UCSD-AML1 (cell line): ENCODE data around the gene ZSWIM6.

ENCODE experiments used
- DNase-seq: peaks from one replicate; lab custom pipeline; 2025; ENCODE audit not compliant: unreplicated experiment; lab: John Stamatoyannopoulos, UW

Gene ZSWIM6

DNA sequence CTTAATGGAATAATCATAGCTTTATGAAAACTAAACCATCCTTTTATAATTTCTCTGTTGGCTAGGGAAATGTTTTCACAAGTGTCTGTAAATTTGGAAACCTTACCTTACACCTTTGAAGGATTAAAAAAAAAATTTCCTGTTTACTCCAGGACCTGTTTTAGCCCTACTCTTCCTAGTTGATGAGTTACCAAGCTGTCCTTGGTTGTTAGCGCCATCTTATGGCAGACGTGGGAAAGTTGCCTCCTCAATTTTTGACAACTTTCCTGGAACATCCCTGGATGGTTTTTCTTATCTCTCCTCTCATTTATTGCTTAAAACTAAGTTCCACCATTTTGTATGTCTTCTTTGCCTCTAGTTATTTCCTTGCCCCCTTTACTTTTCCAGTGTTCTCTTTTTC is 25.7 kb downstream of the ZSWIM6 start:
- no peak for DNase-seq

DNA sequence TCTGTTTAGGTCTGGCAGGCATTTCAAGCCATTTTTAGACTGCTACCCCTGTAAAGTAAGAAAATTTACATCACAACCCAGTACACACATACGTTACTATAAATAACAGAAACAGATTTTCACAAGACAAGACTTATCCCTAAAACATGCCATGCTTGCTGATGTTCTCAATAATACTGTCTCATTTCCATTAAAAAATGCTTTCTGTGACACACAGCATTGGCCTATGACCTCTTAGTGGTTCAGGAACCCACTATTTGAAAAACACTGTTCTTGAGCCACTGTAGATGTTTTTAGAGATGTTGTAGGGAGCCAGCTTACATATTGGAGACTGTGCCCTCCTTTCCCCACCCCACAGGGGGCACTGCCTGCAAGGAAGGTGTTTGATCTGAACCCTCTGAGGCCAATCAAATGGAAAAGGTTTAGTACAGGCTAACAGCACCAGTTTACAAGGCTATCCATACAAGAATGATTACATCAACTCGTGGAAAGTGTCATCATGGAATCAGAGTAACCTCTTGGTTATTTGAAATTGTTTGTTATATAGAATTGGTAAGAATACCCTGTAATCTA is 30.8 kb downstream of the ZSWIM6 start:
- no peak for DNase-seq

DNA sequence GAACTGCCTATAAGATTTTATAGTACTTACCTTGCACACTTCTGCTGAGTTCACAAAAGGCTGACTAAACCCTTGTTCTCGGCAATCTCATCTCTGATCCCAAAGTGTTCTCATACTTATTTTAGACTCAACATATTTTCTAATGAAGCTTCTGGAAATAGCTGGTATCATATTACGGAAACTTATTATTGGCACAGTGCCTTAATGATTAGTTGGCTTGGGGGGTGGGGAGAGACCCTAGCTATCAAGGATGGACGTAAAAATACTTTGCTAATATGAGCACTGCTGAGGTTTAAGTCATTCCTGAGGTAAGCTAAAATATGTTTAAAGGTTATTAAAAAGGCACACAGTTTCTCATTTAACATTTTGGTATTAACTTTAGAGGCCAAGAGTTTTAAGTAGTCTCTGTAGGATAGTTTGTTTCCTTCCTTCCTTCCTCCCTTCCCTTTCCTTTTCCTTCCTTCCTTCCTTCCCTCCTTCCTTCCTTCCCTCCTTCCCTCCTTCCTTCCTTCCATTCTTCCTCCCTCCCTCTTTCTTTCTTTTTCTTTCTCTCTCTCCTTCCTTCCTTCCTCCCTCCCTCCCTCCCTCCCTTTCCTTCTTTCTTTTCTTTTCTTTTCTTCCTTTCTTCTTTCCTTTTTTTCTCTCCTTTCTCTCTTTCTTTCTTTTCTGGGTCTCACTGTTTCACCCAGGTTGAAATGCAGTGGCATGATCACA is 31.5 kb downstream of the ZSWIM6 start:
- no peak for DNase-seq

DNA sequence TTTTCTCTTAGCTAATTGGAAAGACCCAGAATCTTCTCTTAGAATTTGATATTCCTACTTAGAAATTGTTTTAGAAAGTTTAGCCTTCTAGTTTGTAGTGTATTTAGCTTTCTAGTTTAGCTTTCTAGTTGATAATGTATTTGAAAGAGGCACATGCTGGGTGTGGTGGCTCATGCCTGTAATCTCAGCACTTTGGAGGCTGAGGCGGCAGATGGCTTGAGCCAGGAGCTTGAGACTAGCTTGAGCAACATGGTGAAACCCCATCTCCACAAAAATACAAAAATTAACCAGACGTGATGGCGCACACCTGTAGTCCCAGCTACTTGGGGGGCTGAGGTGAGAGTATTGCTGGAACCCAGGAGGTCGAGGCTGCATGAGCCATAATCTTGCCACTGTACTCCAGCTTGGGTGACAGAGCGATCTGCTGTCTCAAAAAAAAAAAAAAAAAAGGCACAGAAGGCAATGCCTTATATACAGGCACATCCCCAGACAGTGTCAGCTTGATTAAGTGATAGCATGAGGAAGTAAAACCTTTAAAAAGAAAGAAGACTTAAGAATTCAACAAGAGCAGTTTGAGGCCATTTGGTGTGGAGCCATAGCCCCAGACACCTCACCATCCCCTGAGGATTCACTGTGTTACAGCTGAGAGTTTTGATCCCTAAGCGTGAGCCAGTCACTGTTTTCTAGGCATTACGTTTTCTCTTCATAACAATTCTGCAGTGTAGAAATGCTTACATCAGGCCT is 34.6 kb downstream of the ZSWIM6 start:
- DNase-seq = no peak

DNA sequence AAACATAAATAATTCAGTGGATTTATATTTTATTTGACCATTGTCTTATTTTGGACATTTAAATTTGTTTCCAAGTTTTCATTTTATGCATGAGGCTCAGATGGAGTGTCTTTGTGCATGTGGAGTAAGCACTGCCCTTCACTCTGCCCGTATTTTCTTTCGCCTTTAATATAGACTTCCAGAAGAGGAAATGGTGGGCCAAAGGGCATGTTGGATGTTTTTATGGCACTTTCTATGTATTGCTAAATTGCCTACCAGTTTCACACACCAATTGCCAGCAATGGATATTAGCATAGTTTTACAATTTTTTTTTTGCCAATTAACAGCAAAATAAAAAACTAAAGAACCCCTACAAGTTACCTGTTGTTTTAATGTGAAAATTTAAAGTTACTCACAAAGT is 38.4 kb downstream of the ZSWIM6 start:
- DNase-seq = no peak

DNA sequence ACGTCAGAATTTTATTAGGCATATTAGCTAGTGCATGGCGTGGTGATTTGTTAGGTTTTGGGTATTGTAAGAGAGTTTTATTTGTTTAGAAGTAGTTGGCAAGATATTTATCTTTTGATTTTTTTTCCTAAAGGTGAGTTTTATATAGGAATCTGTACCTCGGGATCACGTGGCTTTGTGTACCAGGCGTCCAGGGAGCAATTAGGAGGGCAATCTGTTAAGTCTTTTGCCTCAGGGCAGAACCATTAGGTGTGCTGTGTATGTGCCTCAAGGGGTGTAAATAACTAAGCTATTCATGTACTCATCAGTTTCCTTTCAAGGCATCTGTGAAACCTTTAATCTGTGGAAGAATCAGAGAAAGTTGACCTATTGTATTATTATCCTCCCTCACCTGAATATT is 39.4 kb downstream of the ZSWIM6 start:
- DNase-seq = no peak

DNA sequence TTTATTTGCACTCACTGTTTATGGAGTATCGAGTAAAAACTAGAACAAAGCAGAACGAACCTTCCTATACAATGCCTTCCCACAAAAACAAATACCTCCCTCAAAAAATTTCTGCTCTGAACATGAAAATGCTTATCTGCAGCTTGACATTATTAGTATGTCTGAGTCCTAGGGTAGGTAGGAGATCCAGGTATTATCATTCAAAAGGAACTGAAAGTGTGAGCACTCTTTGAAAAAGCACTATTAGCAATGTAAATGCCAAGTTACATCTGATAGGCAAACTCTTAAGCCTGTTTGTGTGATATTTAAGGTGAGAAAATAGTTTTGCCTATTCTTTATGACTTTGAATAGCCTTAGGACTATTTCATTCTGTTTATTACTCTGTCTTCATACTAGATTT is 47.6 kb downstream of the ZSWIM6 start:
- DNase-seq = no peak

DNA sequence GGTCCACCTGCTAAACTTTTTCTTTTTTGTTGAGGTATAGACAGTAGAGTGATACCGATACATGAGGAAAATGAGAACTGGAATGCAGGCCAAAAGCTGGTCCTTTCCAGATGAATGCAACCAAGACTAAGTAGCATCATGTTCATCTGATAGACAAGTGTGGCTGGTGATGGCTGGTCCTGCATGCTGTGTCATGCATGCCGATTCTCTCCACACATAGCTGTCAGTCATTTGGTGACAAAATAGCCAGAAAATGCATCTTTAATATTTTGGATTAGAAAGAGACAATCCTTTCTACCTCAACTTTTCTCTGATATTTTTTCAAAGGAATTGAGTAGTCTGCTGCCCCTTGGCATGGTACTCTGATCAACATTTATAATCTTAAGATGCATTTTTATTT is 49.9 kb downstream of the ZSWIM6 start:
- DNase-seq = no peak

DNA sequence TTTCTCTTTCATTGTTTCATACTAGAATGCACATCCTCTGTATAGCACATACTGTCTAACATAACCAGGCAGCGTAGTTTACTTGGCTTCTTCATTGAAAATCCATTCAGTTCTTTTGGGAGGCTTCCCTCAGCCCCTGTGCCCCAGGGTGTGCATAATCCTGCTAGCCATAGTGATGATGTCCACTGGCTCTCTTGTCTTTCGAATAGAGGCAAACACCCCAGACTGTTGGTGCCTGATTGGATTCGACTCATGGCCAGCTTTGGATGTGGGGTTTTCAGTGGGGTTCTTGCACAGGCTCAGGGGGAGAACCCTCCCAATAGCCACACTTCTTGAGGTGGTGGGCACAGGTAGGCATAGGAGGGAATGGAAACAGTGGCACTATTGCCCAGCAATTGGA is 53.6 kb downstream of the ZSWIM6 start:
- no peak for DNase-seq

DNA sequence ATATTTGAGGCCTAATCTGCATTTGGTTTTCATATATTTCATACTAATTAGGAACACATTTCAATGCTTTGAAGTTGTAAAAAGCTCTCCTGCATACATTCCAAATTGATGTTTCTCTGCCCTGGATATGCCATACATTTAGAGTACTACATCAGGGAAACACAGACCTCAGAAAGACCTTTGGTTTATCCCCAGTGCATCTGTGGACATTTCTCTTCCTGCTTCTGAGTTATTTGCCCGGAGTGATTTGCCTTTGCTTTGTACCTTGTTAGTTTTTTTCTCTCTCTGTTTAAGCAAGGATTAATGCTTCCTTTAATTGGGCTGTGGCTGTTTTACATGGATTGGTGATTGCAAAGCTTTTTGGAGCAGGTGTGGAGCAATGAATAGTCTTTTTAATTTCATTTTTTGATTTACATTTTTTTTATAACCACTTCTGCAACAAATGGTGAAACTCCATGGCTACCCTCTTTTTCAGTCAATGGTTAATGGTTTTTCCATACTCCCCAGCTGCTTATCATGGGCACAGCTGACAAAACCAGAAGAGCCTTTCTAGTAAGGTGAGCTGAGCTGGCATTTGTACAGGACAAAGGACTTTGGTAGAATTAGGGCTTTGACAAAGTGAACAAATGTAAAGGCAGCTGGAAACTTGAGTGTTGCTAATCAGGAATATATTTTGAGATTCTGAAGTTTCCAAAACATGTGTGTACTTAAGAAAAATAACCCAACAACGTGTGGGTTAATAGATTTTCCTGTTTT is 54.2 kb downstream of the ZSWIM6 start:
- no peak for DNase-seq

DNA sequence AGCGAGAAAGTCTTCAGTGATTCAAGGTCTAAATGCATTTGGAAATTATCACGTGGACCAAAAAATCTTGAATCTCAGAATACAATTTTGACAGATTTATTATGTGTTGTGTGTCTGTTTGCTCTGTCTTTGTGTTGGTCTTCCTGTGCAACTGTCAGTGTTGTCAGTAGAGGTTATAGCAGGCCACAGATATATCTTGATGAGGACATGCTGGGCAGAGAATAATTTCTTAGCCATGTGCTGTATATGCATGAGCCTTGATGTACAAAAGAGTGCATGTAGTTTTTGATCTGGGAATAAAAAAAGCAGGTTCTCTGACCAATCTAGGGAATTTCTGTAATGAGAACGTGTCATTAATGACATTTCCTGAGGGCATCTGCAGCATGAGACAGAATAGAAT is 57.6 kb downstream of the ZSWIM6 start:
- DNase-seq = no peak

DNA sequence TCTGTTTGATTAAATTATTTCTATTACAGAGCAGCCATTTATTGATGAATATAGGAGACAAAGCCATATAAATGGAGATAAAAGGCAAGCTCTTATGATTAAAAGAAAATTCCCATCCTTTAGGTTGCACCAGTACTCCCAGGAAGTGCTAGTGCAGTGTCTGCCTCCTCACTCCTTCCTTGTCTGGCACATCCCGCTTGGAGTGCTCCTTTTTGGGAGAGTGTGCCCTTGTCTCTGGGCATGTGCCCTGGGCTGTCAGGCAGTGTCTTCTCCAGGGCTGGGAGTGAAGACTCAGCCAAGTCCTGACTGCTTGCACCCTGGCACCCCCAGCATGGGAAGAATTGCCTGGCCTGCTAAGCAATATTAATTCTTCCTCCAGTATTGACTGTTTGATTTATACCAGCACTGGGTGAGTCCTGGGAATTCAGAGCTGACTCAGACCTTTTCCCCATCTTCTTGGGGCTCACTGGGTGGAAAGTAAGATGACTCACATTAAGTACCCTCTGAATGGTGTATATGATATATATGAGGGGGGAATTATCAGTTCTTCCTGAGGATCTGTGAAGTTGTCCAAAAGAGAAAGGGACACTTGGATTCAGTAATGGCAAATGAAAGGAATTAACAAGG is 62.1 kb downstream of the ZSWIM6 start:
- no peak for DNase-seq

DNA sequence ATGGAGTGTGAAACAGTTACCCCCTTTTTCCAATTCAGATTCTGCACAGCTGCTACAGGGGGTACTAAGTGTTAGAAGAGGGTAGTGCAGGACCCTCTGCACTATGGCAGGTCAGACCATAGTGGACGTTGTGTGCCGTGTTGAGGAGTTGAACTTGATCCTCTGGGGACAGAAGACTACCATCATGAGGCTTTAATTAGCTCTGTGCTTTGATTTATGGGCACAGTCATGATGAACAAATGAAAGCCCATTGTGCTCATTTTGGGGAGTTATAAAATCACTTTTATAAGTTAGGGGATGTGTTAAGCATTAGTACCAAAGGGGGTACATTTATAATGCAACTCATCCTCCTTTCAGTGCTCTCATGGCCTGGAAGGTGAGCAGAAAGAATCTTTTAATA is 62.7 kb downstream of the ZSWIM6 start:
- DNase-seq = no peak

DNA sequence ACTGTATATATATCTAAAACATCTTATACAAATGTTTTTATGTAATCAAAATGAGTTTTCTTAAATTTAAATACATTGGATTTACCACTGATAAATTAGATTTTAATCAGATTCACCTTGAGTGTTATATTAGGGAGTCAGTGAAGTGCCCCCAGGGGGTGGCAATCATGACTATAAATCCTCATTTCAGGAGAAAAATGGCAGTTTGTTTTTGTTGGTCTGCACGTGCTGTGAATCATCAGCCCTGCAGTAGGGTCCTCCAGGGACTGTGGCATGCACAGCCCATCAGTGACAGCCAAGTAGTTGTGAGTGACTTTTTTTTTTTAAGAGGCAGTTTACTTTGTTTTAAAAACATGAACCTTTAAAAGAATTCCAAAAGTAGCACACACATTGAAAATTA is 65.2 kb downstream of the ZSWIM6 start:
- no peak for DNase-seq

DNA sequence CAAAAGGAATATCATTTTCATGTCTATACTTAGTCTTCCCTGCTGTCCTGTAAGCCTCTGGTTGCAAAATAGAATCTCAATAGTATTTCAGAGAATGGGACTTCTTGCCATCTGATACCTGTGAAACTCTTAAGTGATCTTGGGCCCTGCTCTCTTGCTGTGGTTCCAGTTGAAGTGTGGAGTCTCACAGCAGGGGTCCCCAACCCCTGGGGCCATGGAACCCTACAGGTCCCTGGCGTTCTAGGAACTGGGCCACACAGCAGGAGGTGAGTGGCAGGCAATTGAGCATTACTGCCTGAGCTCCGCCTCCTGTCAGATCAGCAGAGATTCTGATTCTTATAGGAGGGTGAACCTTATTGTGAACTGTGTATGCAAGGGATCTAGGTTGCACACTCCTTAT is 65.9 kb downstream of the ZSWIM6 start:
- DNase-seq = no peak

DNA sequence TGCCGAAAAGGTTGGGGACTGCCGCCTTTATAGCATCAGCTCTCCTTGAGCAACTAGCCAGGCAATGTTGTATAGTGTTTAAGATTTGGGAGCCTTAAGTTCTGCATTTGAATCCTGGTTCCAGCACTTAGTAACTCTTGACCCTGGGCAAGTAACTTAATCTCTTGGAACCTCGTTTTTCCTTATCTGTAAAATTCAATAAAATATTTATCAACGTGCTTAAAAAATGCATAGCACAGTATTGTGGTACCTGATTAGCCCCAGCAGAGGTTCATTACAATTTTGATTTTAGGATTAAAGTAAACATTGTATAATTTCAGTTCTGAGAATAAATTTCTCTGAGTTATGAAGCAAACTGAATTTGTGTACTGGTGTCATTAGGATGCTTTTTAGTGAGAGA is 66.4 kb downstream of the ZSWIM6 start:
- DNase-seq = no peak

DNA sequence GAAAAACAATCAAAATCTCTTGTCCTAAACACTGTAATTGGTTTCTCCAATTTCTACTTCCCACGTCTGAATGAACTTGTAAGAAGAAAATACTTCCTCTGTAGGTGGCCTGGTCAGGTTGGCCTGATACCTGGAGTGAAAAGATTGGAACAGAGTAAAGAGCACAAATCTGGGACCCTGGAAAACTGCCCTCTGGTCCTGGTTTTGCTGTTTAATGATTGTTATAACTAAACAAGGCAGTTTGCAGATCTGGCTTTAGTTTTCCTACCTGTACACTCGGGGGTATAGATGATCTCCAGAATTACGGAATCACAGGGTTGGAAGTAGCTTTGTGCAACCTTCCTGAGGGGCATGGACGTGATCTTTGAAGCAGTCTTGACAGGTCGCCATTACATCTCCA is 67.6 kb downstream of the ZSWIM6 start:
- no peak for DNase-seq

DNA sequence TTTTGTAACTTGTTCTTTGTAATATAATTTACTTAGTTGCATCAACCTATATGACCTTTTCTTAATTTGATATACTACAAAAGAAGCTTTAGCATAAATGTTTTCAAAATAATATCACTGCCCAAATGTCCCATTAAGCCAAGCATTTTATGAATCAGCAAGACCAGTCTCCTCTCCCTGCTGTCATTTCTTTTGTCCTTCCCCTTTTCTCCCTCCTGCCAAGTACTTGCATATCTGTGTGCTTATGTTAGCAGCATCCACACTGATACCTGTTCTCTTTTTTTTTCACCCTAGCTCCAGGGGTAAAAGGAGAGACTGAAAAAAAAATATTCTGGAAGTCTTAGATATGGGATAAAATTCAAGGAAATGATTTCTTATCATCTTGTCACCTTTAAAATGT is 69.7 kb downstream of the ZSWIM6 start:
- DNase-seq = no peak

DNA sequence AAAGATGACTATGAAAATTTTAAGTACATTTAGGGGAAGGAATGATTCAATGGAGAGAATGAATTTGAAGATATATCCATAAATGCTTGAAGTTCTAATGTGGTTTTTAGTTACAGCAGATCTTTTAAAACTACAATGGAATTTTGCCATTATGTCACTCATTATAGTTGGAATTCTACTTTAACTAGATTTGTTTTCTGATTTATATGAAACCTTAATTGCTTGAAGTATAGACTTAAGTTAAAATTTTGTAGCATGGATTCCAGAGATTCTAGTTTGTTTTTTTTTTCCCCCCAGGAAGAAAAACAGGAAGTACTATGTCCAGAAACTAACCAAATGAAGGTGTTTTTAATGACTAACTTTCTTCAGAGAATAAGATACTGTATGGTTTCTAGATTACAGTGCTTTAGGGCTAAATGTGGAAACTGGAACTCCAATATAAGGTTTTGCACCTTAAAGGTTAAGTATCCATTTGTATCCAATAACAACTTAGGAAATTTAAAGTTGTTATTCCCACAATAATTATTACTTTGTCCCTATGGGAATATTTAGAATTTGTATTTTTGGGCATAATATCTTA is 70.3 kb downstream of the ZSWIM6 start:
- no peak for DNase-seq

DNA sequence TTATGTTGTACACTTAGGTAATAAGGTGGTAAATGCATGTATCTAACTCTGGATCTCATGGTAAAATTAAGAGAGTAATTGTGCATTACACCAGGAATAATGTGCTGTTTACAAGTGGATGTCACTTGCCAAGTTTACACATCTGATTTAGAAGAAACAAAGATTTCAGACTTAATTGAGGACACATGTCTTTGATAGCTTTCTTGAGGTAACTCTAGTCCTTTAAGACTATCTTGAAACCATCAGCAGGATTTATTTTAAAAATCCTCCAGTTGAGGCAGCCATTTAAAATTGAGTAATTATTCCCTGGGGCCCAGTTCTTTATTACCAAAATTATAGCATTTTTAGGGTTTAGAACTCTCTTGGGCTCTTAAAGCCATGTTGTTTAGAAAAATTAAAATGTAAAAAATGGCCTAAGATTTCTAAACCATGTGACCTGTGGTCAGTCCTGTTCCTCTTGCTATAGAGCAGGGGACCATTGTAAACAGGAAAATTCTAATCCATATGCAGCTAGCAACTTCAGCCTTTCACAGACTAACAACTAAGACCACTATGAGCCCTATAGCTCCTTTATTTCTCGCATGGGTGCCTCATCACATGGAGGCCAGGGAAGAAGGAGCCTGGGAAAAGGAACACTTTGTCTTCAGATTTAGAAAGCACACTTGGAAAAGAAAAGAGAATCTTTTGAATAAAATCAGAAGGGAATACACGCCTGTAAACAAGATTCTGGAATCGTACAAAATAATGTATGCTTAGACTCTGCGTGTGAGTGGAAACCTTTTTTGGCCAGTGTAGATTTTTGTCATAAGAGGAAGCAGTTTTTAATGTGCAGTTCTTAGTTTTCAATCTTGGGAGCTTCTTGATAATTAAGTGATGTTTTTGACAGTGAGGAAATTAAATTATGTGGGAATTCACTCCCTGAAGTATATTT is 71.2 kb downstream of the ZSWIM6 start:
- no peak for DNase-seq
